ENCODE measurements around the gene CUL1. TPM values are rescaled to one million over a fixed set of nuclear protein-coding genes. Genes with fewer than 3 reads are reported as not detected.

CUL1 gene
- total and polyA plus RNA-seq, 2 donors (not counting 3 experiments of a cell fraction or from before 2014, with no cell fraction given), result 25.7 to 50.2 TPM

GRCh38 chr7:148708026-148708885, 9.6 kb downstream of the CUL1 start:
- Histone ChIP-seq H3K79me2 (ENCODE audit: control insufficient read depth, insufficient read depth, low read length) (peaks cover 100% of the 10 kb centered on the region), H3K9me3 (replicated peaks; ENCODE audit: control insufficient read depth, insufficient read depth, low read length) (no peaks in the 10 kb centered on the region), H3K4me2 (ENCODE audit: insufficient read depth, low read length) (no peak overlapping the region), H2AFZ (ENCODE audit: low read depth, low read length) (no peak overlapping the region), H3K9me1 (replicated peaks; ENCODE audit: control insufficient read depth, extremely low read depth, insufficient read depth, low read length) (no peaks in the 10 kb centered on the region), H3K4me1 (ENCODE audit: control insufficient read depth, extremely low read depth, insufficient read depth, low read length) (no peaks in the 10 kb centered on the region), H3K27me3 (ENCODE audit: control insufficient read depth in 2 of 2, insufficient read depth in 2 of 2, low read length in 2 of 2) (no peaks in the 10 kb centered on the region), H3K36me3 (ENCODE audit: control insufficient read depth in 2 of 2, extremely low read depth in 1 of 2, insufficient read depth in 2 of 2, low read length in 2 of 2) (no peaks in the 10 kb centered on the region), H3K4me3 (replicated peaks in 1 of 3; ENCODE audit: insufficient read depth in 1 of 3, low read depth in 1 of 3, low read length in 3 of 3) (no peak overlapping the region), H4K20me1 (replicated peaks; ENCODE audit: control insufficient read depth, extremely low read depth, insufficient read depth, low read length) (peaks cover 12% of the 10 kb centered on the region), H3K27ac (ENCODE audit: insufficient read depth, low read depth, low read length) (no peak overlapping the region), H3K9ac (replicated peaks; ENCODE audit: extremely low read depth, insufficient read depth, low read length) (no peak overlapping the region)
- TF ChIP-seq FOS (IDR thresholded peaks at IDR 0.05; ENCODE audit: borderline replicate concordance, insufficient read depth, low read length), result no peak
- no peak for TF ChIP-seq JUN (IDR thresholded peaks at IDR 0.05; ENCODE audit: borderline replicate concordance, insufficient read depth, insufficient read length, low read depth)
- no peak for TF ChIP-seq POLR2AphosphoS5 (IDR thresholded peaks at IDR 0.05; ENCODE audit: insufficient read depth, low read depth, low read length)
- no peak for TF ChIP-seq POLR2A (IDR thresholded peaks at IDR 0.05; ENCODE audit: low read depth, low read length)
- TF ChIP-seq GATA2 (IDR thresholded peaks at IDR 0.05; ENCODE audit: insufficient read depth, insufficient read length, low read depth, low read length), result no peak
- TF ChIP-seq MAX (IDR thresholded peaks at IDR 0.05; ENCODE audit: insufficient read depth, insufficient read length), result no peak
- no peak for TF ChIP-seq EZH2 (IDR thresholded peaks at IDR 0.05; ENCODE audit: borderline replicate concordance, low read depth, low read length, severe bottlenecking)
- no peak for TF ChIP-seq CTCF (IDR thresholded peaks at IDR 0.05; ENCODE audit: extremely low read depth in 1 of 2, insufficient read depth in 1 of 2, low read depth in 1 of 2, low read length in 2 of 2)
- TF ChIP-seq MYC (IDR thresholded peaks at IDR 0.05; ENCODE audit: low read depth, low read length), result no peak
- FAIRE-seq (no peak), DNase-seq (ENCODE audit: low read depth, low spot score) (no peak)
- ChIA-PET POLR2A (no interaction called here), CTCF (interaction anchor here (0.6 to 1.5 kb wide), 2 partner anchors 9 to 39 kb away, joined by 3 to 4 read pairs; no protein-coding TSS in a partner anchor)
- BruUV-seq (replicated peaks), result no TSS peak
- dilution Hi-C loops (cut with MboI; ENCODE audit: extremely low pct_ligation_motif_present, low sequenced_read_pairs), result no loop called here
- intact Hi-C loops (cut with micrococcal nuclease), result no loop called here
